NCI-H1048 (cell line): ENCODE measurements around the gene KLHL11.
"Not testable (repeated sequence)": the region's sequence is repeated elsewhere in the genome, so short reads cannot be mapped to it uniquely, and the experiment has no call there.

Source experiments
- DNase-seq: peaks from one replicate; lab custom pipeline; 2025; lab: John Stamatoyannopoulos, UW

KLHL11 gene

GRCh38 chr17:41836550-41837196, 28.6 kb downstream of the KLHL11 start:
- no peak for DNase-seq

GRCh38 chr17:41835800-41836549, 29.2 kb downstream of the KLHL11 start, which contains the start of gene NT5C3B:
Gene NT5C3B (minus strand): TSS chr17:41836232. CDS start chr17:41836193, 39 bp downstream.
- DNase-seq = no peak

- no peak for DNase-seq
These were observed 29.9 kb downstream of the KLHL11 start for GRCh38 chr17:41835214-41835799.

GRCh38 chr17:41829961-41830360, 35.3 kb downstream of the KLHL11 start:
- DNase-seq = not testable (repeated sequence)

GRCh38 chr17:41825175-41825845, 39.9 kb downstream of the KLHL11 start:
- DNase-seq = no peak

GRCh38 chr17:41824086-41824485, 41.1 kb downstream of the KLHL11 start:
- no peak for DNase-seq

GRCh38 chr17:41823580-41823979, 41.6 kb downstream of the KLHL11 start:
- no peak for DNase-seq

- DNase-seq = no peak
These were observed 42.1 kb downstream of the KLHL11 start for GRCh38 chr17:41823141-41823524.

- DNase-seq = no peak
These were observed 42.7 kb downstream of the KLHL11 start for GRCh38 chr17:41822216-41823140.

GRCh38 chr17:41821776-41822175, 43.4 kb downstream of the KLHL11 start:
- no peak for DNase-seq

GRCh38 chr17:41818024-41818423, 47.2 kb downstream of the KLHL11 start:
- DNase-seq = no peak

GRCh38 chr17:41816637-41817320, 48.4 kb downstream of the KLHL11 start:
- DNase-seq = no peak

GRCh38 chr17:41814195-41814594, 51.0 kb downstream of the KLHL11 start:
- DNase-seq = no peak

- no peak for DNase-seq
These were observed 51.5 kb downstream of the KLHL11 start for GRCh38 chr17:41813699-41814124.

- DNase-seq = no peak
These were observed 52.0 kb downstream of the KLHL11 start for GRCh38 chr17:41813152-41813680.

GRCh38 chr17:41812381-41813151, 52.7 kb downstream of the KLHL11 start, which contains the start of gene FKBP10:
Gene FKBP10 (plus strand): TSS chr17:41813004. CDS start chr17:41813035, 31 bp downstream.
- DNase-seq = no peak

GRCh38 chr17:41811549-41812380, 53.5 kb downstream of the KLHL11 start, which contains the start of gene P3H4:
Gene P3H4 (minus strand): TSS chr17:41811949. CDS start chr17:41811915, 34 bp downstream.
- no peak for DNase-seq
